ENCODE data around the gene REST.

Gene REST

DNA sequence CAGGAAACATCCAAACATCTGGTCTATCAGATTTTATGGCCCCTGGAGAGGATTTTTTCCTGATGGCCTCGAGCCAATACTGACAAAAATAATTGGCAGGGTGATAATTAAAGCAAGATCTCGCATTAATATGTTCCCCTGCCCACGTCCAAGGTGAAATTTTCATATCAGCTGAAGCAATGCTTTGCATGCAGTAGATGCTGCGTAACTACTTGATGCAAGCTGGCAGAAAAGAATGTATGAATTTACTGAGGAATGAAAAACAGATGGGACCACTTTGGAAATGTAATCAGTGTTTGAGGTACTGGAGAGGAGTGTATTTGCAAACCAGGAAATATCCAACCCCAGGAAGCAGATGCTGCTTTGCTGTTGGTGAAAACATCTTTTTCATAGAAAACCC, 36.8 kb upstream of the REST start:
- peaks cover 10% of the 10 kb centered on the region for H3K4me1 Mint-ChIP-seq
- H3K27ac Mint-ChIP-seq: peak overlapping the region; percentile 37
- no peak overlapping the region for H3K4me3 Mint-ChIP-seq
- H3K27me3 Mint-ChIP-seq (ENCODE audit: low read depth, poor library complexity): no peaks in the 10 kb centered on the region
- no peaks in the 10 kb centered on the region for H3K36me3 Mint-ChIP-seq (ENCODE audit: low read depth)
- no peak for DNase-seq
- H3K9me3 Mint-ChIP-seq: no peaks in the 10 kb centered on the region
- TF ChIP-seq, protein P1, sequence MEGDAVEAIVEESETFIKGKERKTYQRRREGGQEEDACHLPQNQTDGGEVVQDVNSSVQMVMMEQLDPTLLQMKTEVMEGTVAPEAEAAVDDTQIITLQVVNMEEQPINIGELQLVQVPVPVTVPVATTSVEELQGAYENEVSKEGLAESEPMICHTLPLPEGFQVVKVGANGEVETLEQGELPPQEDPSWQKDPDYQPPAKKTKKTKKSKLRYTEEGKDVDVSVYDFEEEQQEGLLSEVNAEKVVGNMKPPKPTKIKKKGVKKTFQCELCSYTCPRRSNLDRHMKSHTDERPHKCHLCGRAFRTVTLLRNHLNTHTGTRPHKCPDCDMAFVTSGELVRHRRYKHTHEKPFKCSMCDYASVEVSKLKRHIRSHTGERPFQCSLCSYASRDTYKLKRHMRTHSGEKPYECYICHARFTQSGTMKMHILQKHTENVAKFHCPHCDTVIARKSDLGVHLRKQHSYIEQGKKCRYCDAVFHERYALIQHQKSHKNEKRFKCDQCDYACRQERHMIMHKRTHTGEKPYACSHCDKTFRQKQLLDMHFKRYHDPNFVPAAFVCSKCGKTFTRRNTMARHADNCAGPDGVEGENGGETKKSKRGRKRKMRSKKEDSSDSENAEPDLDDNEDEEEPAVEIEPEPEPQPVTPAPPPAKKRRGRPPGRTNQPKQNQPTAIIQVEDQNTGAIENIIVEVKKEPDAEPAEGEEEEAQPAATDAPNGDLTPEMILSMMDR (IDR thresholded peaks at IDR 0.05): no peak

GRCh38 chr4:56871371-56871866, 36.3 kb upstream of the REST start:
- TF ChIP-seq, protein P1 (IDR thresholded peaks at IDR 0.05): no peak
- H3K36me3 Mint-ChIP-seq (ENCODE audit: low read depth): no peaks in the 10 kb centered on the region
- H3K4me1 Mint-ChIP-seq: peaks cover 10% of the 10 kb centered on the region
- peak overlapping the region; percentile 9 for H3K4me3 Mint-ChIP-seq
- DNase-seq: no peak
- no peaks in the 10 kb centered on the region for H3K9me3 Mint-ChIP-seq
- H3K27me3 Mint-ChIP-seq (ENCODE audit: low read depth, poor library complexity): no peaks in the 10 kb centered on the region
- peak overlapping the region; percentile 37 for H3K27ac Mint-ChIP-seq

- H3K27me3 Mint-ChIP-seq (ENCODE audit: low read depth, poor library complexity): peaks cover 9% of the 10 kb centered on the region
- TF ChIP-seq, protein P1 (IDR thresholded peaks at IDR 0.05): no peak
- DNase-seq: no peak
- no peak overlapping the region for H3K4me3 Mint-ChIP-seq
- H3K27ac Mint-ChIP-seq: no peak overlapping the region
- H3K36me3 Mint-ChIP-seq (ENCODE audit: low read depth): no peaks in the 10 kb centered on the region
- no peaks in the 10 kb centered on the region for H3K9me3 Mint-ChIP-seq
- H3K4me1 Mint-ChIP-seq: peaks cover 10% of the 10 kb centered on the region
These were observed 33.5 kb upstream of the REST start for GRCh38 chr4:56874166-56874565.

- Mint-ChIP-seq H3K36me3 (ENCODE audit: low read depth) (no peaks in the 10 kb centered on the region), H3K4me3 (no peak overlapping the region), H3K9me3 (no peaks in the 10 kb centered on the region), H3K27me3 (ENCODE audit: low read depth, poor library complexity) (peaks cover 9% of the 10 kb centered on the region), H3K27ac (no peak overlapping the region), H3K4me1 (peaks cover 10% of the 10 kb centered on the region)
- TF ChIP-seq, protein P1 (IDR thresholded peaks at IDR 0.05): no peak
- DNase-seq: no peak
These were observed 32.8 kb upstream of the REST start for GRCh38 chr4:56874923-56875322.

DNA sequence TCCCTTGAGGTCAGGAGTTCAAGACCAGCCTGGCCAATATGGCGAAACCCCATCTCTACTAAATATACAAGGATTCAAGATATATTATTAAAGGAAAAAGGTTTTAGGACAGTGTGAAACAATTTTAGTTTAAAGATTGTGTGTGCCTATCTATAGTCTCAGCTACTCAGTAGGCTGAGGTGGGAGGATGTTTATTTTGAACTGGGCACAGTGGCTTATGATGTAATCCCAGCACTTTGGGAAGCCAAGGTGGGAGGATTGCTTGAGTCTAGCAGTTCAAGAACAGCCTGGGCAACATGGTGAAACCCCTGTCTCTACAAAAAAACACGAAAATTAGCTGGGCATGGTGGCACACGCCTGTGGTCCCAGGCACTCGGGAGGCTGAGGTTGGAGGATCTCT, 31.4 kb upstream of the REST start:
- Mint-ChIP-seq H3K4me3 (no peak overlapping the region), H3K4me1 (peaks cover 5% of the 10 kb centered on the region), H3K27me3 (ENCODE audit: low read depth, poor library complexity) (peaks cover 9% of the 10 kb centered on the region), H3K27ac (no peak overlapping the region), H3K9me3 (no peaks in the 10 kb centered on the region), H3K36me3 (ENCODE audit: low read depth) (no peaks in the 10 kb centered on the region)
- TF ChIP-seq, protein P1 (IDR thresholded peaks at IDR 0.05): no peak
- DNase-seq: no peak

- Mint-ChIP-seq H3K9me3 (peaks cover 8% of the 10 kb centered on the region), H3K4me1 (peaks cover 8% of the 10 kb centered on the region), H3K36me3 (ENCODE audit: low read depth) (no peaks in the 10 kb centered on the region), H3K27ac (no peak overlapping the region), H3K27me3 (ENCODE audit: low read depth, poor library complexity) (peaks cover 18% of the 10 kb centered on the region), H3K4me3 (no peak overlapping the region)
- DNase-seq: no peak
- TF ChIP-seq, protein P1 (IDR thresholded peaks at IDR 0.05): no peak
These were observed 27.7 kb upstream of the REST start for GRCh38 chr4:56879996-56880395.
